Activated naive CD8-positive, alpha-beta T cell treated with anti-CD3 and anti-CD28 coated beads for 36 hours (primary cell): ENCODE data around the gene CAST. TPM values are rescaled to one million over a fixed set of nuclear protein-coding genes. Genes with fewer than 3 reads are reported as not detected.

Experiments
- DNase-seq: peaks from one replicate; pipeline ENCODE4 v3.0.0; 2021
- H3K27ac Mint-ChIP-seq: one replicate; pipeline ENCODE4 v1.8.0; 2022; ENCODE audit warnings: mild to moderate bottlenecking, moderate library complexity, mixed read lengths
- H3K27me3 Mint-ChIP-seq: one replicate; pipeline ENCODE4 v1.8.0; 2022; ENCODE audit warnings: mild to moderate bottlenecking, mixed read lengths
- H3K36me3 Mint-ChIP-seq: one replicate; pipeline ENCODE4 v1.8.0; 2021; ENCODE audit warnings: mild to moderate bottlenecking, mixed read lengths
- H3K4me1 Mint-ChIP-seq: one replicate; pipeline ENCODE4 v1.8.0; 2021; ENCODE audit warnings: mixed read lengths
- H3K4me3 Mint-ChIP-seq: one replicate; pipeline ENCODE4 v1.8.0; 2022; ENCODE audit warnings: mild to moderate bottlenecking, moderate library complexity, mixed read lengths
- H3K9me3 Mint-ChIP-seq: one replicate; pipeline ENCODE4 v1.8.0; 2022; ENCODE audit warnings: mixed read lengths
- total RNA-seq, 2 experiments: library from RNA; stranded (reverse); gene quantifications; one replicate each; pipeline ENCODE4 v1.2.3, GENCODE V29; 2021

The CAST gene
- total RNA-seq, 2 experiments from 2014 or later, result 121 to 123 TPM

GRCh38 chr5:96636046-96636445, 26.1 kb upstream of the CAST start:
- Mint-ChIP-seq H3K9me3 (no peaks in the 10 kb centered on the region), H3K4me3 (no peak overlapping the region), H3K36me3 (no peaks in the 10 kb centered on the region), H3K27ac (no peak overlapping the region), H3K4me1 (no peaks in the 10 kb centered on the region), H3K27me3 (peaks cover 11% of the 10 kb centered on the region)
- no peak for DNase-seq

GRCh38 chr5:96636594-96636993, 25.6 kb upstream of the CAST start:
- peaks cover 11% of the 10 kb centered on the region for H3K27me3 Mint-ChIP-seq
- H3K9me3 Mint-ChIP-seq, result no peaks in the 10 kb centered on the region

GRCh38 chr5:96637196-96637595, 25.0 kb upstream of the CAST start:
- H3K27ac Mint-ChIP-seq, result no peak overlapping the region
- H3K9me3 Mint-ChIP-seq, result no peaks in the 10 kb centered on the region
- H3K36me3 Mint-ChIP-seq, result no peaks in the 10 kb centered on the region
- no peaks in the 10 kb centered on the region for H3K4me1 Mint-ChIP-seq
- DNase-seq, result no peak
- no peak overlapping the region for H3K4me3 Mint-ChIP-seq
- H3K27me3 Mint-ChIP-seq, result peaks cover 11% of the 10 kb centered on the region

More at GRCh38 chr5:96636594-96636993, 25.6 kb upstream of the CAST start:
- H3K4me1 Mint-ChIP-seq, result no peaks in the 10 kb centered on the region
- no peak overlapping the region for H3K4me3 Mint-ChIP-seq
- H3K27ac Mint-ChIP-seq, result no peak overlapping the region
- no peaks in the 10 kb centered on the region for H3K36me3 Mint-ChIP-seq
- DNase-seq, result no peak

- peaks cover 11% of the 10 kb centered on the region for H3K27me3 Mint-ChIP-seq
- no peak for DNase-seq
- H3K9me3 Mint-ChIP-seq, result no peaks in the 10 kb centered on the region
- H3K27ac Mint-ChIP-seq, result no peak overlapping the region
- no peaks in the 10 kb centered on the region for H3K36me3 Mint-ChIP-seq
- no peaks in the 10 kb centered on the region for H3K4me1 Mint-ChIP-seq
- no peak overlapping the region for H3K4me3 Mint-ChIP-seq
These were observed 23.6 kb upstream of the CAST start for GRCh38 chr5:96638561-96638960.

GRCh38 chr5:96640696-96641095, 21.5 kb upstream of the CAST start:
- Mint-ChIP-seq H3K27ac (no peak overlapping the region), H3K4me3 (no peak overlapping the region), H3K36me3 (no peaks in the 10 kb centered on the region), H3K4me1 (no peaks in the 10 kb centered on the region), H3K9me3 (no peaks in the 10 kb centered on the region), H3K27me3 (peaks cover 4% of the 10 kb centered on the region)
- DNase-seq, result no peak

GRCh38 chr5:96641368-96642280, 20.6 kb upstream of the CAST start:
- Mint-ChIP-seq H3K36me3 (no peaks in the 10 kb centered on the region), H3K4me3 (no peak overlapping the region), H3K27me3 (peaks cover 4% of the 10 kb centered on the region), H3K4me1 (no peaks in the 10 kb centered on the region), H3K9me3 (no peaks in the 10 kb centered on the region), H3K27ac (no peak overlapping the region)
- DNase-seq, result no peak

- Mint-ChIP-seq H3K4me3 (no peak overlapping the region), H3K27ac (no peak overlapping the region), H3K9me3 (no peaks in the 10 kb centered on the region), H3K4me1 (no peaks in the 10 kb centered on the region), H3K36me3 (no peaks in the 10 kb centered on the region), H3K27me3 (peaks cover 4% of the 10 kb centered on the region)
- DNase-seq, result no peak
These were observed 19.9 kb upstream of the CAST start for GRCh38 chr5:96642281-96642640.

- H3K9me3 Mint-ChIP-seq, result no peaks in the 10 kb centered on the region
- no peak overlapping the region for H3K4me3 Mint-ChIP-seq
- no peak overlapping the region for H3K27ac Mint-ChIP-seq
These were observed 17.1 kb upstream of the CAST start for GRCh38 chr5:96645091-96645490.

GRCh38 chr5:96648023-96648422, 14.2 kb upstream of the CAST start:
- peaks cover 3% of the 10 kb centered on the region for H3K4me1 Mint-ChIP-seq
- no peaks in the 10 kb centered on the region for H3K36me3 Mint-ChIP-seq
- no peaks in the 10 kb centered on the region for H3K9me3 Mint-ChIP-seq
- peaks cover 13% of the 10 kb centered on the region for H3K27me3 Mint-ChIP-seq
- no peak overlapping the region for H3K4me3 Mint-ChIP-seq
- H3K27ac Mint-ChIP-seq, result no peak overlapping the region
- DNase-seq, result no peak

More at GRCh38 chr5:96645091-96645490, 17.1 kb upstream of the CAST start:
- Mint-ChIP-seq H3K36me3 (no peaks in the 10 kb centered on the region), H3K4me1 (peaks cover 3% of the 10 kb centered on the region), H3K27me3 (no peaks in the 10 kb centered on the region)
- no peak for DNase-seq

GRCh38 chr5:96648593-96648992, 13.6 kb upstream of the CAST start:
- Mint-ChIP-seq H3K27ac (no peak overlapping the region), H3K9me3 (no peaks in the 10 kb centered on the region), H3K36me3 (no peaks in the 10 kb centered on the region), H3K27me3 (peaks cover 13% of the 10 kb centered on the region), H3K4me3 (no peak overlapping the region), H3K4me1 (peaks cover 3% of the 10 kb centered on the region)
- DNase-seq, result no peak

- H3K4me1 Mint-ChIP-seq, result peaks cover 4% of the 10 kb centered on the region
- H3K27me3 Mint-ChIP-seq, result peaks cover 15% of the 10 kb centered on the region
- H3K36me3 Mint-ChIP-seq, result no peaks in the 10 kb centered on the region
- no peak overlapping the region for H3K4me3 Mint-ChIP-seq
- no peaks in the 10 kb centered on the region for H3K9me3 Mint-ChIP-seq
- no peak for DNase-seq
- H3K27ac Mint-ChIP-seq, result no peak overlapping the region
These were observed 12.9 kb upstream of the CAST start for GRCh38 chr5:96649251-96649662.

GRCh38 chr5:96649681-96650540, 12.3 kb upstream of the CAST start:
- H3K36me3 Mint-ChIP-seq, result no peaks in the 10 kb centered on the region
- H3K9me3 Mint-ChIP-seq, result no peaks in the 10 kb centered on the region
- peaks cover 8% of the 10 kb centered on the region for H3K4me1 Mint-ChIP-seq
- H3K4me3 Mint-ChIP-seq, result no peak overlapping the region
- no peak for DNase-seq
- peaks cover 19% of the 10 kb centered on the region for H3K27me3 Mint-ChIP-seq
- H3K27ac Mint-ChIP-seq, result no peak overlapping the region

GRCh38 chr5:96651047-96651446, 11.1 kb upstream of the CAST start:
- Mint-ChIP-seq H3K27ac (no peak overlapping the region), H3K9me3 (no peaks in the 10 kb centered on the region), H3K27me3 (peaks cover 27% of the 10 kb centered on the region), H3K4me1 (peaks cover 8% of the 10 kb centered on the region), H3K36me3 (no peaks in the 10 kb centered on the region), H3K4me3 (no peak overlapping the region)
- no peak for DNase-seq

- Mint-ChIP-seq H3K4me1 (peaks cover 13% of the 10 kb centered on the region), H3K27ac (no peak overlapping the region), H3K36me3 (no peaks in the 10 kb centered on the region), H3K4me3 (no peak overlapping the region), H3K9me3 (no peaks in the 10 kb centered on the region), H3K27me3 (peaks cover 36% of the 10 kb centered on the region)
- no peak for DNase-seq
These were observed 10.0 kb upstream of the CAST start for GRCh38 chr5:96651948-96652753.
